Measurements from ENCODE around the gene IKZF4. TPM values are rescaled to one million over a fixed set of nuclear protein-coding genes. Genes with fewer than 3 reads are reported as not detected.

IKZF4 gene
- total RNA-seq, 2 experiments from 2014 or later: 1.3 to 6.0 TPM

DNA sequence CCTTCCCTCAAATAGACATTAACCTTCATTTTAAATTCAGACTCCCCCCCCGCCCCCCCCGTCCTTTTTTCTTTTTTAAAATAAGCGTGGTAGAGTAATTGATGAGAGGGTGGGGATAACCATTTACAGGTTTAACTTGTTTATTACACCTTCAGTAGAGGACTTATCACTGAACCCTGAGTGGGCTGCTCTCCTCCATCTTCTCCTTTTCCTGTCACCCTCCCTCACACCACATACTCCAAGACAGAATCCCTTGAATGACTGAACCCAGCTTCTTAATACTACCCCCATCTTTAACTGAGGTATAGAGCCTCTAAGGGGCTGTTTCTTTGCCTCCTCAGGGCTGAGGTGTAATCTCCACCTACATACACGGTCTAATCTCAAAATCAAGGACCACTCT is 3.7 kb upstream of the IKZF4 start:
- ChIA-PET POLR2A (interaction anchor here (0.7 kb wide), 1 partner anchor 11 kb away, joined by 3 read pairs; no protein-coding TSS in a partner anchor), CTCF (ENCODE audit: unreplicated experiment) (no interaction called here)
- Histone ChIP-seq H4K20me1 (ENCODE audit: insufficient read depth, low read length) (no peaks in the 10 kb centered on the region), H3K4me2 (ENCODE audit: low read length) (no peak overlapping the region), H3K79me2 (ENCODE audit: insufficient read depth, low read depth, low read length) (no peaks in the 10 kb centered on the region), H3K9me3 (ENCODE audit: low read length) (no peaks in the 10 kb centered on the region), H3K36me3 (ENCODE audit: insufficient read depth, low read length) (no peaks in the 10 kb centered on the region), H3K4me1 (ENCODE audit: insufficient read depth, low read length, poor library complexity, severe bottlenecking) (no peaks in the 10 kb centered on the region), H3K4me3 (ENCODE audit: low read depth, low read length, poor library complexity, severe bottlenecking) (no peak overlapping the region), H2AFZ (ENCODE audit: low read length) (no peak overlapping the region), H3K27ac (ENCODE audit: low read depth, low read length, poor library complexity, severe bottlenecking) (no peak overlapping the region), H3K9me2 (ENCODE audit: insufficient read depth, low read length) (no peaks in the 10 kb centered on the region)
- BruUV-seq (replicated peaks): no TSS peak
- TF ChIP-seq EZH2phosphoT487 (IDR thresholded peaks at IDR 0.05; ENCODE audit: borderline replicate concordance, low read depth, low read length): no peak
- TF ChIP-seq, protein P1, sequence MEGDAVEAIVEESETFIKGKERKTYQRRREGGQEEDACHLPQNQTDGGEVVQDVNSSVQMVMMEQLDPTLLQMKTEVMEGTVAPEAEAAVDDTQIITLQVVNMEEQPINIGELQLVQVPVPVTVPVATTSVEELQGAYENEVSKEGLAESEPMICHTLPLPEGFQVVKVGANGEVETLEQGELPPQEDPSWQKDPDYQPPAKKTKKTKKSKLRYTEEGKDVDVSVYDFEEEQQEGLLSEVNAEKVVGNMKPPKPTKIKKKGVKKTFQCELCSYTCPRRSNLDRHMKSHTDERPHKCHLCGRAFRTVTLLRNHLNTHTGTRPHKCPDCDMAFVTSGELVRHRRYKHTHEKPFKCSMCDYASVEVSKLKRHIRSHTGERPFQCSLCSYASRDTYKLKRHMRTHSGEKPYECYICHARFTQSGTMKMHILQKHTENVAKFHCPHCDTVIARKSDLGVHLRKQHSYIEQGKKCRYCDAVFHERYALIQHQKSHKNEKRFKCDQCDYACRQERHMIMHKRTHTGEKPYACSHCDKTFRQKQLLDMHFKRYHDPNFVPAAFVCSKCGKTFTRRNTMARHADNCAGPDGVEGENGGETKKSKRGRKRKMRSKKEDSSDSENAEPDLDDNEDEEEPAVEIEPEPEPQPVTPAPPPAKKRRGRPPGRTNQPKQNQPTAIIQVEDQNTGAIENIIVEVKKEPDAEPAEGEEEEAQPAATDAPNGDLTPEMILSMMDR (conservative IDR thresholded peaks at IDR 0.05; ENCODE audit: low read length): no peak
- intact Hi-C loops (cut with micrococcal nuclease; ENCODE audit: unreplicated experiment): no loop called here
- DNase-seq (ENCODE audit: low spot score): no peak

DNA sequence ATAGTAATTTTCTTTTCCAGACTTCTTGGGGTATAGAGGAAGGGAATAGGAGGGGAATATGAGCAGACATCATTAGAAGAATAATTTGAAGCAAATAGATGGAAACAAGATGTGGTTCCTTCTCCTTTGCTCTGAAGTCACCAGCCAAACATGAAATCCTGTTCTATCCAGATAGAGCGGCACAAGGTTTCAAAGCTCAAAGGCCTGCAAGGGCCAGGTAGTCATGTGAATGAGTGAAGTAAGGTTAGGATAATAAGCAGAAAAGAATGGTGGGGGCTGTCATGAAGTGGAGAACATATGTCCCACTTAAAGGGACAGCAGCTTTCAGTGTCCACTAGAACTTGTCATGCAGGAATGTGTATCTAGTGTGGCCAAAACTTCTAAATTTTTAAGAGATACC is 2.5 kb upstream of the IKZF4 start:
- no peaks in the 10 kb centered on the region for H3K9me3 ChIP-seq (ENCODE audit: low read length)
- H3K4me3 ChIP-seq (ENCODE audit: low read depth, low read length, poor library complexity, severe bottlenecking): no peak overlapping the region
- no TSS peak for BruUV-seq (replicated peaks)
- DNase-seq (ENCODE audit: low spot score): no peak
- H4K20me1 ChIP-seq (ENCODE audit: insufficient read depth, low read length): no peaks in the 10 kb centered on the region
- no peaks in the 10 kb centered on the region for H3K36me3 ChIP-seq (ENCODE audit: insufficient read depth, low read length)
- H3K9me2 ChIP-seq (ENCODE audit: insufficient read depth, low read length): no peaks in the 10 kb centered on the region
- intact Hi-C loops (cut with micrococcal nuclease; ENCODE audit: unreplicated experiment): no loop called here
- ChIA-PET CTCF (ENCODE audit: unreplicated experiment) (no interaction called here), POLR2A (no interaction called here)
- no peaks in the 10 kb centered on the region for H3K4me1 ChIP-seq (ENCODE audit: insufficient read depth, low read length, poor library complexity, severe bottlenecking)
- no peak overlapping the region for H3K27ac ChIP-seq (ENCODE audit: low read depth, low read length, poor library complexity, severe bottlenecking)
- H3K4me2 ChIP-seq (ENCODE audit: low read length): no peak overlapping the region
- TF ChIP-seq, protein P1 (conservative IDR thresholded peaks at IDR 0.05; ENCODE audit: low read length): no peak
- TF ChIP-seq EZH2phosphoT487 (IDR thresholded peaks at IDR 0.05; ENCODE audit: borderline replicate concordance, low read depth, low read length): no peak
- H3K79me2 ChIP-seq (ENCODE audit: insufficient read depth, low read depth, low read length): no peaks in the 10 kb centered on the region
- H2AFZ ChIP-seq (ENCODE audit: low read length): no peak overlapping the region

DNA sequence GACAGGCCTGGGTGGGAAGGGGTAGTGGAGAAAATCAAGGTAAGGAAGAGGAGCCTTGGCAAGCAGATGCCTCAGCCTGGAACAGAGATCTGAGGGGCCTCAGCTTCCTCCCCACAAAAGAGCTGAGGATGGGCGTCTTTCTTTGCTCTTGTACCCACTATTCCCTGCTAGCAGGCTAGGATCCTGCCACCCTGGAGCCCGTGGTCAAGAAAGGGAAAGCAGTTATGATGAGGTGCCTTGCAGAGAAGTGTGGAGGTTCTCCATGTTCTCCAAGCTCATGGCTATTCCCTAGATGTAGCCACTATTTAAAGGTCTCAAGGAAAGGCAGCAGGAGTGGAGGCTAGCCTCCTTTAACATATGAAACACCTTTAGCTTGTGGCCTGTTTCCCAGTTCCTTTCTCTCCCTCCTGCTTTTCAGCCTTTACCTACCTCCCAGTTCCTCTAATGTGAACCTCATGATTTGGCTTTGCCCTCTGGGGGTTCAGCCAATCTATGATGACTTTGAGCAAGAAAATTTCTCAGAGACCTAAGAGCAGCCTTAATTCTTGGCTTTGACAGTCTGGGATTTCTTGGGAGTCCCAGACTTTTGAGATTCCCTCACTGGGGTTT is 1.1 kb downstream of the IKZF4 start:
- no TSS peak for BruUV-seq (replicated peaks)
- Histone ChIP-seq H3K79me2 (ENCODE audit: insufficient read depth, low read depth, low read length) (no peaks in the 10 kb centered on the region), H3K4me1 (ENCODE audit: insufficient read depth, low read length, poor library complexity, severe bottlenecking) (no peaks in the 10 kb centered on the region), H3K9me2 (ENCODE audit: insufficient read depth, low read length) (no peaks in the 10 kb centered on the region), H2AFZ (ENCODE audit: low read length) (no peak overlapping the region), H3K36me3 (ENCODE audit: insufficient read depth, low read length) (no peaks in the 10 kb centered on the region), H3K9me3 (ENCODE audit: low read length) (no peaks in the 10 kb centered on the region), H3K27ac (ENCODE audit: low read depth, low read length, poor library complexity, severe bottlenecking) (no peak overlapping the region), H3K4me2 (ENCODE audit: low read length) (no peak overlapping the region), H4K20me1 (ENCODE audit: insufficient read depth, low read length) (no peaks in the 10 kb centered on the region), H3K4me3 (ENCODE audit: low read depth, low read length, poor library complexity, severe bottlenecking) (no peak overlapping the region)
- ChIA-PET POLR2A (no interaction called here), CTCF (ENCODE audit: unreplicated experiment) (interaction anchor here (0.6 kb wide), 1 partner anchor 15 kb away, joined by 3 read pairs; no protein-coding TSS in a partner anchor)
- TF ChIP-seq EZH2phosphoT487 (IDR thresholded peaks at IDR 0.05; ENCODE audit: borderline replicate concordance, low read depth, low read length): no peak
- TF ChIP-seq, protein P1 (conservative IDR thresholded peaks at IDR 0.05; ENCODE audit: low read length): no peak
- no peak for DNase-seq (ENCODE audit: low spot score)
- intact Hi-C loops (cut with micrococcal nuclease; ENCODE audit: unreplicated experiment): no loop called here
